Measurements from ENCODE around the gene NEUROD2.

DNA sequence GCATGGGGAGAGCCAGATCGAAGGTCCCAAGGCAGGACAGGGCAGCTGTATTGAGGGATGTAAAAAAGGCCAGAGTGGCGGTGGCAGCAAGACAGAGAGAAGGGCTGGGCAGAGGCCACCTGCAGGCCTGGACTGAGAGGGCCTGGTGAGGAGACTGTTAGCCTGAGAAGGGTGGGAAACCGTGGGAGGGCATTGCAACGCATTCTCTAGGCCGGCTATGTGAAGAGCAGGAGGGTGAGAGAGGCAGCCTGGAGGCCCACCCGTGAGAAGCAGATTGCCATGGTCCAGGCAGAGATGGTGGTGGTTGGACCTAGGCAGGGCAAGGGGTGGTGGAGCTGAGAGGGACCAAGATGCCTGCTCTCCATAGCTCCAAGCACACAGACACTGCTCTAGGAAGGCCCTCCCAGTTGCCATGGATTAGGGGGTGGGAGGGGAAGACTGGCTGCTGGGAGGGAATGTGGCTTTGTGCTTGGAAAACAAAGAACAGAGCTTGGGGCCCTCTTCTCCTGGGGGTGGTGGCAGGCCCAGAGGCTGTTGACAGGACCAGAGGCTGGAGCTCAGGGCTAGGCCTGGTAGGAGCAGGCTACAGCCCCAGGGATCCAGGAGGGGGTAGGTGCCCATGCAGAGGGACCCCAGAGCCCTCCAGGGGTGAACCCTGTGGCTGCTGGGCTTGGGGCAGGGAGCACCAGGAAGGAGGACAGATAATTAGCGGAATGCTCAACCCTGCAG is 45.0 kb upstream of the NEUROD2 start:
- TF ChIP-seq, protein P1, sequence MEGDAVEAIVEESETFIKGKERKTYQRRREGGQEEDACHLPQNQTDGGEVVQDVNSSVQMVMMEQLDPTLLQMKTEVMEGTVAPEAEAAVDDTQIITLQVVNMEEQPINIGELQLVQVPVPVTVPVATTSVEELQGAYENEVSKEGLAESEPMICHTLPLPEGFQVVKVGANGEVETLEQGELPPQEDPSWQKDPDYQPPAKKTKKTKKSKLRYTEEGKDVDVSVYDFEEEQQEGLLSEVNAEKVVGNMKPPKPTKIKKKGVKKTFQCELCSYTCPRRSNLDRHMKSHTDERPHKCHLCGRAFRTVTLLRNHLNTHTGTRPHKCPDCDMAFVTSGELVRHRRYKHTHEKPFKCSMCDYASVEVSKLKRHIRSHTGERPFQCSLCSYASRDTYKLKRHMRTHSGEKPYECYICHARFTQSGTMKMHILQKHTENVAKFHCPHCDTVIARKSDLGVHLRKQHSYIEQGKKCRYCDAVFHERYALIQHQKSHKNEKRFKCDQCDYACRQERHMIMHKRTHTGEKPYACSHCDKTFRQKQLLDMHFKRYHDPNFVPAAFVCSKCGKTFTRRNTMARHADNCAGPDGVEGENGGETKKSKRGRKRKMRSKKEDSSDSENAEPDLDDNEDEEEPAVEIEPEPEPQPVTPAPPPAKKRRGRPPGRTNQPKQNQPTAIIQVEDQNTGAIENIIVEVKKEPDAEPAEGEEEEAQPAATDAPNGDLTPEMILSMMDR (IDR thresholded peaks at IDR 0.05), result no peak
- no peak for TF ChIP-seq POLR2A (IDR thresholded peaks at IDR 0.05)
- no peak for TF ChIP-seq EP300 (IDR thresholded peaks at IDR 0.05)
